Fibroblast of lung (primary cell): ENCODE measurements around the gene GPX4. TPM values are rescaled to one million over a fixed set of nuclear protein-coding genes. Genes with fewer than 3 reads are reported as not detected.
A peak's percentile ranks its signal among the peaks of the same experiment; 100 is the strongest.

Experiments
- DNase-seq, 2 donors: peaks; one replicate each; pipeline versions ENCODE4 v3.0.0 to v3.0.0-alpha.2; 2010; ENCODE audit warnings: low read depth in 2 of 2
- H2AFZ ChIP-seq: 2 replicates; pipeline ENCODE4 v1.5.1; 2012; ENCODE audit warnings: low read length, control low read depth, inconsistent platforms
- H3K27ac ChIP-seq: 2 replicates; pipeline ENCODE4 v1.5.1; 2011; ENCODE audit warnings: low read length, control low read depth; ENCODE audit not compliant: insufficient read depth
- H3K27me3 ChIP-seq: 2 replicates; pipeline ENCODE4 v1.5.1; 2011; ENCODE audit warnings: mild to moderate bottlenecking, low read length; ENCODE audit not compliant: control insufficient read depth, insufficient read depth
- H3K36me3 ChIP-seq: 2 replicates; pipeline ENCODE4 v1.5.1; 2011; ENCODE audit warnings: low read length; ENCODE audit not compliant: control insufficient read depth, insufficient read depth
- H3K4me1 ChIP-seq: 2 replicates; pipeline ENCODE4 v1.5.1; 2011; ENCODE audit warnings: low read length; ENCODE audit not compliant: control insufficient read depth, insufficient read depth; ENCODE audit errors: extremely low read depth
- H3K4me2 ChIP-seq: 2 replicates; pipeline ENCODE4 v1.5.1; 2011; ENCODE audit warnings: low read length, control low read depth; ENCODE audit not compliant: insufficient read depth; ENCODE audit errors: extremely low read depth
- H3K4me3 ChIP-seq, 4 experiments: fragments of 200-600 bp in 1 of 4; sonication (generic) in 1 of 4; replicated peaks in 1 of 4; 2 replicates each; pipeline ENCODE4 v1.5.1; 2011 to 2016; ENCODE audit warnings: low read length in 4 of 4, low read depth in 3 of 4, mild to moderate bottlenecking in 3 of 4, control low read depth in 2 of 4, inconsistent platforms in 1 of 4, mixed read lengths in 1 of 4; ENCODE audit not compliant: insufficient read depth in 1 of 4; ENCODE audit errors: control extremely low read depth in 1 of 4
- H3K79me2 ChIP-seq: 2 replicates; pipeline ENCODE4 v1.5.1; 2012; ENCODE audit warnings: mild to moderate bottlenecking, low read length, inconsistent platforms; ENCODE audit not compliant: control insufficient read depth, insufficient read depth
- H3K9ac ChIP-seq: 2 replicates; pipeline ENCODE4 v1.5.1; 2011; ENCODE audit warnings: mild to moderate bottlenecking, low read length, control low read depth; ENCODE audit not compliant: insufficient read depth
- H3K9me3 ChIP-seq: 2 replicates; pipeline ENCODE4 v1.5.1; 2012; ENCODE audit warnings: low read depth, low read length; ENCODE audit not compliant: control insufficient read depth, insufficient read depth
- H4K20me1 ChIP-seq: 2 replicates; pipeline ENCODE4 v1.5.1; 2011; ENCODE audit warnings: low read length; ENCODE audit not compliant: control insufficient read depth, insufficient read depth; ENCODE audit errors: extremely low read depth
- CTCF ChIP-seq, 2 donors: IDR thresholded peaks in 1 of 2; conservative IDR thresholded peaks in 1 of 2; 1 replicate in 1 of 2; 2 replicates in 1 of 2; pipeline ENCODE4 v1.5.1; 2011 to 2012; ENCODE audit warnings: low read length in 2 of 2, control low read depth in 1 of 2, inconsistent platforms in 1 of 2, low read depth in 1 of 2, mild to moderate bottlenecking in 1 of 2
- EZH2 ChIP-seq: IDR thresholded peaks from 2 replicates; pipeline ENCODE4 v1.5.1; 2012; ENCODE audit warnings: low read length, control low read depth, mild to moderate bottlenecking; ENCODE audit errors: missing control alignments
- polyA plus RNA-seq, 2 donors: library from polyadenylated mRNA; depleted of rRNA in 1 of 2; stranded (reverse) in 1 of 2; unstranded in 1 of 2; fragments of >200 nt; gene quantifications; 2 replicates each; pipeline ENCODE4 v1.2.1, GENCODE V29; 2011 to 2012; ENCODE audit warnings: missing spikeins in 1 of 2
- total RNA-seq: library from RNA; depleted of rRNA; stranded (reverse); fragments of >200 nt; gene quantifications from 2 replicates; pipeline ENCODE4 v1.2.1, GENCODE V29; 2014

GPX4 gene
- total and polyA plus RNA-seq, 2 donors (not counting 1 experiment from before 2014, with no cell fraction given), result 325 to 430 TPM

- H3K27me3 ChIP-seq, result no peaks in the 10 kb centered on the region
- DNase-seq, result peak; percentile 51 to 54
- H2AFZ ChIP-seq, result no peak overlapping the region
- no peak overlapping the region for H3K4me3 ChIP-seq
- H3K79me2 ChIP-seq, result peaks cover 15% of the 10 kb centered on the region
- no peak overlapping the region for H3K4me2 ChIP-seq
- H3K9ac ChIP-seq, result no peak overlapping the region
- no peaks in the 10 kb centered on the region for H4K20me1 ChIP-seq
- peaks cover 46% of the 10 kb centered on the region for H3K36me3 ChIP-seq
- H3K4me1 ChIP-seq, result peaks cover 13% of the 10 kb centered on the region
- TF ChIP-seq CTCF (conservative IDR thresholded peaks at IDR 0.05 in 1 of 2, IDR thresholded peaks at IDR 0.05 in 1 of 2; ENCODE audit: low read depth in 1 of 2, low read length in 2 of 2) (peak in 1 of 2 donors; percentile 8), EZH2 (no peak)
- no peak overlapping the region for H3K27ac ChIP-seq
- H3K9me3 ChIP-seq, result no peaks in the 10 kb centered on the region
Observed at GRCh38 chr19:1106841-1107660, 3.3 kb downstream of the GPX4 start.

GRCh38 chr19:1107661-1108261 lies 4.0 kb downstream of the GPX4 start:
- no peak for TF ChIP-seq CTCF (conservative IDR thresholded peaks at IDR 0.05 in 1 of 2, IDR thresholded peaks at IDR 0.05 in 1 of 2; ENCODE audit: low read depth in 1 of 2, low read length in 2 of 2)
- no peak for TF ChIP-seq EZH2
- H2AFZ ChIP-seq, result no peak overlapping the region
- H3K36me3 ChIP-seq, result peaks cover 52% of the 10 kb centered on the region

GRCh38 chr19:1108291-1109031 lies 4.7 kb downstream of the GPX4 start:
- H3K27me3 ChIP-seq, result no peaks in the 10 kb centered on the region
- H3K4me3 ChIP-seq, result no peak overlapping the region
- no peak overlapping the region for H3K4me2 ChIP-seq
- peaks cover 56% of the 10 kb centered on the region for H3K36me3 ChIP-seq
- H2AFZ ChIP-seq, result no peak overlapping the region
- H3K27ac ChIP-seq, result no peak overlapping the region
- no peak overlapping the region for H3K9ac ChIP-seq
- TF ChIP-seq CTCF (conservative IDR thresholded peaks at IDR 0.05 in 1 of 2, IDR thresholded peaks at IDR 0.05 in 1 of 2; ENCODE audit: low read depth in 1 of 2, low read length in 2 of 2) (no peak), EZH2 (no peak)
- no peaks in the 10 kb centered on the region for H3K9me3 ChIP-seq
- peaks cover 15% of the 10 kb centered on the region for H3K79me2 ChIP-seq
- H3K4me1 ChIP-seq, result peaks cover 3% of the 10 kb centered on the region
- DNase-seq, result no peak
- peaks cover 3% of the 10 kb centered on the region for H4K20me1 ChIP-seq

More at GRCh38 chr19:1107661-1108261, 4.0 kb downstream of the GPX4 start:
- Histone ChIP-seq H3K4me2 (no peak overlapping the region), H3K27ac (no peak overlapping the region), H3K4me3 (no peak overlapping the region), H3K27me3 (no peaks in the 10 kb centered on the region), H4K20me1 (peaks cover 2% of the 10 kb centered on the region), H3K4me1 (peaks cover 10% of the 10 kb centered on the region), H3K79me2 (peaks cover 15% of the 10 kb centered on the region), H3K9me3 (no peaks in the 10 kb centered on the region), H3K9ac (no peak overlapping the region)
- DNase-seq, result no peak
